ENCODE results near the gene ACTN4. TPM values are rescaled to one million over a fixed set of nuclear protein-coding genes. Genes with fewer than 3 reads are reported as not detected.

The ACTN4 gene
- total and polyA plus RNA-seq, 2 experiments from 2014 or later: 59.3 to 321 TPM

DNA sequence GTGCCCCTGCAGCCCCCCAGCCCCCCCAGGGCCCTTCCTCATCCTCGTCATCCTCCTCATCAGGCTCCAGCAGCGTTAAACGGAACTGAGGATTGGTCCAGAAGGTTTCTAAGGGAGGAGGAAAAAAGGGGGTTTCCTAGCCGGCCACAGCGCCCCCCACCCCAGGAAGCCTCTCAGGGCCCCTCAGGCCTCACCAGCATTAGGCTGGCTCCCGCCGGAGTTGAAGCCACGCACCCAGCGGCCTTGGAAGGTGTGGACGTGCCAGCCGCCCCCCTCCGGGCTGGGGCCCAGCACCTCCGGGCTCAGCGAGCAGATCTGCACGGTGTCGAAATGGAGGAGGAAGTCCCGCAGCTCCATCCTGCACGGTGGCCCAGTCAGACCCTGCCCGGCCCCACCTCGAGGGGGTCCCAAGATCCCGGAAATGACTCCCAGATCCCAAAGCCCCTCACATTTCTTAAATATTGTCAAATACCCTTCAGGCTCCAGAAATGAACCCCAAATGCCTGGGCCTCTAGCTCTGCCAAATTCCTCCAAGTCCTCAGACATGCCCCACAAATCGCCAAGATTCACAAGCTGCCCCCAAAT is 89.9 kb downstream of the ACTN4 start:
- no peaks in the 10 kb centered on the region for H3K9me3 ChIP-seq (ENCODE audit: low read depth)
- H3K27ac ChIP-seq: no peak overlapping the region
- no peaks in the 10 kb centered on the region for H4K20me1 ChIP-seq (ENCODE audit: insufficient read depth, poor library complexity, severe bottlenecking)
- no peak overlapping the region for H3K4me3 ChIP-seq
- no peaks in the 10 kb centered on the region for H3K36me3 ChIP-seq (replicated peaks; ENCODE audit: insufficient read depth, low read depth)
- WGBS (ENCODE audit: low lambda C conversion rate, missing lambda C conversion rate): 74% methylated on average over 18 of the region's 22 CpGs
- no peak overlapping the region for H2AFZ ChIP-seq
- H3K4me2 ChIP-seq: peak overlapping the region; percentile 49
- H3K9me2 ChIP-seq (replicated peaks; ENCODE audit: insufficient read depth): no peaks in the 10 kb centered on the region
- peak; percentile 13 for DNase-seq (ENCODE audit: low spot score)
- no peaks in the 10 kb centered on the region for H3K27me3 ChIP-seq
- peaks cover 5% of the 10 kb centered on the region for H3K4me1 ChIP-seq (ENCODE audit: insufficient read depth)
- no peaks in the 10 kb centered on the region for H3K79me2 ChIP-seq
- TF ChIP-seq, protein P1, sequence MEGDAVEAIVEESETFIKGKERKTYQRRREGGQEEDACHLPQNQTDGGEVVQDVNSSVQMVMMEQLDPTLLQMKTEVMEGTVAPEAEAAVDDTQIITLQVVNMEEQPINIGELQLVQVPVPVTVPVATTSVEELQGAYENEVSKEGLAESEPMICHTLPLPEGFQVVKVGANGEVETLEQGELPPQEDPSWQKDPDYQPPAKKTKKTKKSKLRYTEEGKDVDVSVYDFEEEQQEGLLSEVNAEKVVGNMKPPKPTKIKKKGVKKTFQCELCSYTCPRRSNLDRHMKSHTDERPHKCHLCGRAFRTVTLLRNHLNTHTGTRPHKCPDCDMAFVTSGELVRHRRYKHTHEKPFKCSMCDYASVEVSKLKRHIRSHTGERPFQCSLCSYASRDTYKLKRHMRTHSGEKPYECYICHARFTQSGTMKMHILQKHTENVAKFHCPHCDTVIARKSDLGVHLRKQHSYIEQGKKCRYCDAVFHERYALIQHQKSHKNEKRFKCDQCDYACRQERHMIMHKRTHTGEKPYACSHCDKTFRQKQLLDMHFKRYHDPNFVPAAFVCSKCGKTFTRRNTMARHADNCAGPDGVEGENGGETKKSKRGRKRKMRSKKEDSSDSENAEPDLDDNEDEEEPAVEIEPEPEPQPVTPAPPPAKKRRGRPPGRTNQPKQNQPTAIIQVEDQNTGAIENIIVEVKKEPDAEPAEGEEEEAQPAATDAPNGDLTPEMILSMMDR (IDR thresholded peaks at IDR 0.05; ENCODE audit: poor library complexity): no peak
- TF ChIP-seq EZH2phosphoT487 (IDR thresholded peaks at IDR 0.05; ENCODE audit: low read depth, severe bottlenecking, unreplicated experiment): no peak
- no peak for TF ChIP-seq EZH2 (IDR thresholded peaks at IDR 0.05; ENCODE audit: borderline replicate concordance)

DNA sequence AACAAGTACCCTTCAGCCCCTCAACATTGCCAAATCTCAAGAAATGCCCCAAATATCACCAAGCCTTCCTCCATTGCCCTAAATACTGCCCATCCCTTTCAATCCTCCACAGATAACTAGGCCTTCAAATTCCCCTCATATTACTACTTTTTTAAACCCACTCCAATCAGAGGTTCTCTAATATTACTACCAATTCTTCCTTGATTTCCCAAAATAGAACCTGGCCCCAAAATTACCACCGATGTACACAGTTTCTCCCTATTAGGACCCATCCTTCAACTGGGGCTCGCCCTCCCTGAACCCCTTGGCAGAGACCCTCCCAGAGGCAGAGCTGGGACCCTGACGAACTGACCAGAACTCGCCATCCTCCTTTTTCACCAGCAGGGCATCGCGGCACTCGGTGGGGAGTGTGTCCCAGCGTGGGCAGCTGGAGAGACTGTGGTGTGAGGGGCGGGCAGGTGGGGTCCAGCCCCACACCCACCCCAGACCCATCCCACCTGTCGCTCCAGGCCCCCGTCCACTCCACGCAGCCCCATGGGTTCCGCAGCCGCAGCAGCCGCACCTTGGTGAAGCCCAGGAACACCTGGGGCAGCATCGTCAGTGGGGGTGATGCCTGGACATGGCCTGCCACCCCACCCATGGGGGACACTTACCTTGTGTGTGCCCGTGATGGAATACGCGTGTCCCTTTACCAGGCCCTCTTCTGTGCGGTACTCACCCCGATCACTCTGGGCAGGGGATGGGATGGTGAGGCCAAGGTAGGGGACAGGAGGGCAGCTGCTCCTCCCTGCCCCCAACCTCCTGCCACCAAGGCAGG is 90.7 kb downstream of the ACTN4 start:
- no peak for DNase-seq (ENCODE audit: low spot score)
- Histone ChIP-seq H3K27ac (no peak overlapping the region), H3K4me3 (no peak overlapping the region), H3K9me3 (ENCODE audit: low read depth) (no peaks in the 10 kb centered on the region), H3K4me1 (ENCODE audit: insufficient read depth) (peaks cover 5% of the 10 kb centered on the region), H3K27me3 (no peaks in the 10 kb centered on the region), H3K79me2 (no peaks in the 10 kb centered on the region), H3K36me3 (replicated peaks; ENCODE audit: insufficient read depth, low read depth) (no peaks in the 10 kb centered on the region), H3K9me2 (replicated peaks; ENCODE audit: insufficient read depth) (no peaks in the 10 kb centered on the region), H4K20me1 (ENCODE audit: insufficient read depth, poor library complexity, severe bottlenecking) (no peaks in the 10 kb centered on the region), H2AFZ (no peak overlapping the region), H3K4me2 (no peak overlapping the region)
- TF ChIP-seq EZH2 (IDR thresholded peaks at IDR 0.05; ENCODE audit: borderline replicate concordance) (no peak), EZH2phosphoT487 (IDR thresholded peaks at IDR 0.05; ENCODE audit: low read depth, severe bottlenecking, unreplicated experiment) (no peak)
- 93% methylated on average over 20 of the region's 21 CpGs for whole genome bisulfite sequencing (ENCODE audit: low lambda C conversion rate, missing lambda C conversion rate)

DNA sequence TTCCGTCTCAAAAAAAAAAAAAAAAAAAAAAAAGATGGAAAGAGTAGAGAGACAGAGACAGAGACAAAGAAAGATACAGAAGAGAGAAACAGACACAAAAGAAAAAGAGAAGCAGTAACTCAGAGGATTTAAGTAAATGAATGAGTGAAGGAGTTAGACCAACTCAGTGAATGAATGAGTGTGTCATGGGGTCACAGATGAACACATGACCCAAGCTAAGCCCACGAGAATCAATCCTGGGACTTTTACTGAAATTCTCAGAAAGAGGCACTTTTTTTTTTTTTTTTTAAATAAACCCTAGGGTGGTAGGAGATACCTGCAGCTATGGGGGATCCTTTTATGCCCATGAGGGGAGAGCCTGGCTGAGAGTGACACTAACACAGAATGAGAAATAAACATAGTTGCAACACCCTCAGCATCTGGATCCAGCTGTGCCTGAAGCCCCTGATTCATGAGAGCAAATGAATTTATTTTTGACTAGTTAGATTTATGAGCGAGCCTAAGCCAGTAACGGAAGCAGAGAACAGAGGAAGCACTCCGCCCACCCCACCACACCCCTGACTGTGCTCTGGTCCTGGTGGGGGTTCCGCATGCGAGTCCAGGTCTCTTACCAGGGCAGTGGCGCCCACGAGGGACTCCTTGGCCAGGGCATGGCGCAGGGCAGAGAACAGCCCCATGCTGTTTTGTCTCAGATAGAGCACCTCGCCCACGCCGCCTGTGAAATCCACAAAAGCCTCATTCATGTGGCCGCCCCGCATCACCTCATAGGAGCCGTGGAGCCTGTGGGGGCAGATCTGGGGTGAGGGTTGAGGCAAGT is 92.2 kb downstream of the ACTN4 start:
- TF ChIP-seq EZH2 (IDR thresholded peaks at IDR 0.05; ENCODE audit: borderline replicate concordance) (no peak), EZH2phosphoT487 (IDR thresholded peaks at IDR 0.05; ENCODE audit: low read depth, severe bottlenecking, unreplicated experiment) (no peak)
- TF ChIP-seq, protein P1 (IDR thresholded peaks at IDR 0.05; ENCODE audit: poor library complexity): no peak
- 92% methylated on average over 16 of the region's 16 CpGs for WGBS (ENCODE audit: low lambda C conversion rate, missing lambda C conversion rate)
- no peak overlapping the region for H3K4me3 ChIP-seq
- H3K4me2 ChIP-seq: no peak overlapping the region
- no peaks in the 10 kb centered on the region for H4K20me1 ChIP-seq (ENCODE audit: insufficient read depth, poor library complexity, severe bottlenecking)
- no peaks in the 10 kb centered on the region for H3K79me2 ChIP-seq
- DNase-seq (ENCODE audit: low spot score): no peak
- peaks cover 5% of the 10 kb centered on the region for H3K4me1 ChIP-seq (ENCODE audit: insufficient read depth)
- no peaks in the 10 kb centered on the region for H3K36me3 ChIP-seq (replicated peaks; ENCODE audit: insufficient read depth, low read depth)
- H2AFZ ChIP-seq: no peak overlapping the region
- H3K27me3 ChIP-seq: no peaks in the 10 kb centered on the region
- H3K27ac ChIP-seq: no peak overlapping the region
- no peaks in the 10 kb centered on the region for H3K9me3 ChIP-seq (ENCODE audit: low read depth)
- H3K9me2 ChIP-seq (replicated peaks; ENCODE audit: insufficient read depth): no peaks in the 10 kb centered on the region

All from hepatocyte (in vitro differentiated cells).